Measurements from ENCODE around the gene CUBN.

The CUBN gene

GRCh38 chr10:16992611-16993119 lies 136.9 kb downstream of the CUBN start:
- DNase-seq (ENCODE audit: low read depth): peak; percentile 65
- no peak for TF ChIP-seq CTCF (conservative IDR thresholded peaks at IDR 0.05; ENCODE audit: low read depth, low read length)
- peak overlapping the region; percentile 38 for H3K4me3 ChIP-seq (ENCODE audit: low read depth, low read length)

- no peak overlapping the region for H3K4me3 ChIP-seq (ENCODE audit: low read depth, low read length)
- DNase-seq (ENCODE audit: low read depth): no peak
- no peak for TF ChIP-seq CTCF (conservative IDR thresholded peaks at IDR 0.05; ENCODE audit: low read depth, low read length)
These were observed 138.6 kb downstream of the CUBN start for GRCh38 chr10:16991011-16991410.

- no peak for DNase-seq (ENCODE audit: low read depth)
- no peak for TF ChIP-seq CTCF (conservative IDR thresholded peaks at IDR 0.05; ENCODE audit: low read depth, low read length)
- H3K4me3 ChIP-seq (ENCODE audit: low read depth, low read length): no peak overlapping the region
These were observed 139.8 kb downstream of the CUBN start for GRCh38 chr10:16989826-16990293.

- no peak overlapping the region for H3K4me3 ChIP-seq (ENCODE audit: low read depth, low read length)
- TF ChIP-seq CTCF (conservative IDR thresholded peaks at IDR 0.05; ENCODE audit: low read depth, low read length): no peak
- no peak for DNase-seq (ENCODE audit: low read depth)
These were observed 140.7 kb downstream of the CUBN start for GRCh38 chr10:16988900-16989299.

GRCh38 chr10:16987976-16988610 lies 141.5 kb downstream of the CUBN start:
- no peak for TF ChIP-seq CTCF (conservative IDR thresholded peaks at IDR 0.05; ENCODE audit: low read depth, low read length)
- no peak for DNase-seq (ENCODE audit: low read depth)
- no peak overlapping the region for H3K4me3 ChIP-seq (ENCODE audit: low read depth, low read length)

GRCh38 chr10:16987206-16987621 lies 142.4 kb downstream of the CUBN start:
- H3K4me3 ChIP-seq (ENCODE audit: low read depth, low read length): no peak overlapping the region
- no peak for TF ChIP-seq CTCF (conservative IDR thresholded peaks at IDR 0.05; ENCODE audit: low read depth, low read length)
- peak; percentile 84 for DNase-seq (ENCODE audit: low read depth)

All from choroid plexus epithelial cell (primary cell).